ENCODE measurements around the gene REEP1.

Gene REEP1

GRCh38 chr2:86308984-86309695, 28.3 kb downstream of the REEP1 start:
- CTCF ChIA-PET = no interaction called here
- POLR2A ChIA-PET = no interaction called here
- TF ChIP-seq TARDBP (IDR thresholded peaks at IDR 0.05) (no peak), BHLHE40 (IDR thresholded peaks at IDR 0.05; ENCODE audit: borderline replicate concordance) (no peak), L3MBTL2 (conservative IDR thresholded peaks at IDR 0.05) (no peak), PKNOX1 (IDR thresholded peaks at IDR 0.05) (no peak), SP1 (IDR thresholded peaks at IDR 0.05) (no peak), HDGF (IDR thresholded peaks at IDR 0.05; ENCODE audit: borderline replicate concordance) (no peak), ARNT (IDR thresholded peaks at IDR 0.05) (no peak), ZNF384 (IDR thresholded peaks at IDR 0.05) (no peak), CTBP1 (IDR thresholded peaks at IDR 0.05; ENCODE audit: borderline replicate concordance) (no peak), FOXK2 (IDR thresholded peaks at IDR 0.05) (no peak), FOXM1 (IDR thresholded peaks at IDR 0.05; ENCODE audit: borderline replicate concordance) (no peak), FOXA1 (IDR thresholded peaks at IDR 0.05) (no peak), SUZ12 (IDR thresholded peaks at IDR 0.05) (no peak), ELF4 (IDR thresholded peaks at IDR 0.05) (no peak), LEF1 (IDR thresholded peaks at IDR 0.05; ENCODE audit: borderline replicate concordance) (no peak)
- DNase-seq (ENCODE audit: extremely low spot score) = no peak

- POLR2A ChIA-PET = no interaction called here
- DNase-seq (ENCODE audit: extremely low spot score) = no peak
- no peak for TF ChIP-seq ZNF384 (IDR thresholded peaks at IDR 0.05)
- TF ChIP-seq LEF1 (IDR thresholded peaks at IDR 0.05; ENCODE audit: borderline replicate concordance) = no peak
- no peak for TF ChIP-seq PKNOX1 (IDR thresholded peaks at IDR 0.05)
- no peak for TF ChIP-seq FOXA1 (IDR thresholded peaks at IDR 0.05)
- no peak for TF ChIP-seq BHLHE40 (IDR thresholded peaks at IDR 0.05; ENCODE audit: borderline replicate concordance)
- no peak for TF ChIP-seq ELF4 (IDR thresholded peaks at IDR 0.05)
- no peak for TF ChIP-seq NFRKB (IDR thresholded peaks at IDR 0.05)
- TF ChIP-seq FOXM1 (IDR thresholded peaks at IDR 0.05; ENCODE audit: borderline replicate concordance) = no peak
These were observed 29.1 kb downstream of the REEP1 start for GRCh38 chr2:86308356-86308755.

GRCh38 chr2:86307431-86307830, 30.0 kb downstream of the REEP1 start:
- DNase-seq (ENCODE audit: extremely low spot score) = no peak
- POLR2A ChIA-PET = no interaction called here
- CTCF ChIA-PET = no interaction called here
- no peak for TF ChIP-seq ELF4 (IDR thresholded peaks at IDR 0.05)

More at GRCh38 chr2:86308356-86308755, 29.1 kb downstream of the REEP1 start:
- CTCF ChIA-PET = no interaction called here

- no peak for DNase-seq (ENCODE audit: extremely low spot score)
- TF ChIP-seq NFRKB (IDR thresholded peaks at IDR 0.05) (no peak), BHLHE40 (IDR thresholded peaks at IDR 0.05; ENCODE audit: borderline replicate concordance) (no peak), FOXM1 (IDR thresholded peaks at IDR 0.05; ENCODE audit: borderline replicate concordance) (no peak), SP1 (IDR thresholded peaks at IDR 0.05) (no peak), ZNF384 (IDR thresholded peaks at IDR 0.05) (no peak), LEF1 (IDR thresholded peaks at IDR 0.05; ENCODE audit: borderline replicate concordance) (no peak), FOXA1 (IDR thresholded peaks at IDR 0.05) (no peak), FOXK2 (IDR thresholded peaks at IDR 0.05) (no peak), SUZ12 (IDR thresholded peaks at IDR 0.05) (no peak)
- ChIA-PET CTCF (no interaction called here), POLR2A (no interaction called here)
These were observed 31.5 kb downstream of the REEP1 start for GRCh38 chr2:86305915-86306254.

GRCh38 chr2:86305195-86305914, 32.1 kb downstream of the REEP1 start:
- POLR2A ChIA-PET = no interaction called here
- TF ChIP-seq NFRKB (IDR thresholded peaks at IDR 0.05) = no peak
- DNase-seq (ENCODE audit: extremely low spot score) = no peak
- CTCF ChIA-PET = no interaction called here

- CTCF ChIA-PET = no interaction called here
- TF ChIP-seq FOXM1 (IDR thresholded peaks at IDR 0.05; ENCODE audit: borderline replicate concordance) = no peak
- no peak for TF ChIP-seq CTBP1 (IDR thresholded peaks at IDR 0.05; ENCODE audit: borderline replicate concordance)
- no peak for TF ChIP-seq HDGF (IDR thresholded peaks at IDR 0.05; ENCODE audit: borderline replicate concordance)
- no peak for TF ChIP-seq SP1 (IDR thresholded peaks at IDR 0.05)
- no peak for DNase-seq (ENCODE audit: extremely low spot score)
- POLR2A ChIA-PET = no interaction called here
These were observed 33.0 kb downstream of the REEP1 start for GRCh38 chr2:86304416-86304815.

GRCh38 chr2:86302320-86302719, 35.1 kb downstream of the REEP1 start:
- ChIA-PET POLR2A (no interaction called here), CTCF (no interaction called here)
- TF ChIP-seq ZNF384 (IDR thresholded peaks at IDR 0.05) (no peak), TARDBP (IDR thresholded peaks at IDR 0.05) (no peak), BHLHE40 (IDR thresholded peaks at IDR 0.05; ENCODE audit: borderline replicate concordance) (no peak), SP1 (IDR thresholded peaks at IDR 0.05) (no peak), HDGF (IDR thresholded peaks at IDR 0.05; ENCODE audit: borderline replicate concordance) (no peak), NFRKB (IDR thresholded peaks at IDR 0.05) (no peak)
- no peak for DNase-seq (ENCODE audit: extremely low spot score)

Measured in HEK293T (cell line).